GM12892 (cell line): ENCODE results near the gene DDA1.

Experiments
- POLR2A ChIP-seq: IDR thresholded peaks from 2 replicates; pipeline ENCODE4 v1.6.1; 2011; ENCODE audit warnings: low read depth, low read length, control low read depth
- POLR2AphosphoS5 ChIP-seq: IDR thresholded peaks from 2 replicates; pipeline ENCODE4 v1.6.1; 2011; ENCODE audit warnings: low read depth, low read length, control low read depth

- TF ChIP-seq POLR2A = no peak
- no peak for TF ChIP-seq POLR2AphosphoS5
Measured at GRCh38 chr19:17319473-17320238, 10.3 kb downstream of the DDA1 start.
